Heart left ventricle (tissue), 13 donors: ENCODE data around the gene CALCOCO1.

ENCODE experiments used
- POLR2A ChIP-seq, 2 donors: fragments of 450-650 bp; IDR thresholded peaks; one replicate each; pipeline ENCODE4 v1.6.1; 2017; ENCODE audit warnings: antibody characterized with exemption in 2 of 2, mild to moderate bottlenecking in 2 of 2, moderate library complexity in 2 of 2
- TF ChIP-seq, protein P1 (sequence below), 12 donors: fragments of 200-600 bp; sonication (generic) in 4 of 12; IDR thresholded peaks; one replicate each; pipeline versions ENCODE4 v1.5.0 to v1.8.0; 2018 to 2022; ENCODE audit warnings: antibody characterized with exemption in 12 of 12, mild to moderate bottlenecking in 5 of 12
- donor health status: ischemic (EF 13 %, LVEDD 7.1; RV severe dilation, severe dysfunction).
- donor health status: DM: no; HTN: yes; CAD: no.
- donor health status: DM: no; HTN: no; CAD: no.
- donor health status: ischemic (EF 25% LVEDD 6.9; RV normal size, moderate dysfunction).
- donor health status: ischemic (EF 25% LVEDD 5.7; RV mildly dilated, moderate dysfunction).
- donor health status: ischemic (EF 35%, LVEDD 5.7; RV mildly dilated, moderate dysfunction).
- donor health status: nonischemic (EF 11% LVEDD 7.7; RV severe dilation, severe dysfunction).
- donor health status: DM: yes; HTN: yes; CAD: no.
- donor health status: PGD.
- donor health status: ischemic (EF 29% LVEDD 5.4; RV normal size, mild dysfunction).
- donor health status: nonischemic (EF 23%, LVEDD 6.1; RV moderate dilation, normal function).

DNA sequence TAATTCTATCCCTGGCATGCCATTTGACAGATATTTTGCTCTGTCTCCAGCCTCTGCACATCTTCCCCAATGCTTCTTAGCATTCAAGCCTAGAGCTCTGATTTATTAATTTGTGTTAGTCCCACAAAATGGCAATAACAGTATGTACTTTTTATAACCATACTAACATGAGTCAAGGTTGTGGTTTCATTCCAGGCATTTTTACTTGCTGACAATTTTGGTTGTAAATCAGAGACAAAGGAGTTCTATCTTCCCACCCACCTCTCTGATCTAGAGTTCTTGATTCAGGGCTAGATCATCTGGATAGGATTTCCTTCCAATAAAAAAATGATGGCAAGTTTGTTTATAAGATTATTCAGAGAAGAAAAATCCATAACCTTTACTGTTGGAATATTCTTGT is 43.0 kb upstream of the CALCOCO1 start:
- TF ChIP-seq, protein P1, sequence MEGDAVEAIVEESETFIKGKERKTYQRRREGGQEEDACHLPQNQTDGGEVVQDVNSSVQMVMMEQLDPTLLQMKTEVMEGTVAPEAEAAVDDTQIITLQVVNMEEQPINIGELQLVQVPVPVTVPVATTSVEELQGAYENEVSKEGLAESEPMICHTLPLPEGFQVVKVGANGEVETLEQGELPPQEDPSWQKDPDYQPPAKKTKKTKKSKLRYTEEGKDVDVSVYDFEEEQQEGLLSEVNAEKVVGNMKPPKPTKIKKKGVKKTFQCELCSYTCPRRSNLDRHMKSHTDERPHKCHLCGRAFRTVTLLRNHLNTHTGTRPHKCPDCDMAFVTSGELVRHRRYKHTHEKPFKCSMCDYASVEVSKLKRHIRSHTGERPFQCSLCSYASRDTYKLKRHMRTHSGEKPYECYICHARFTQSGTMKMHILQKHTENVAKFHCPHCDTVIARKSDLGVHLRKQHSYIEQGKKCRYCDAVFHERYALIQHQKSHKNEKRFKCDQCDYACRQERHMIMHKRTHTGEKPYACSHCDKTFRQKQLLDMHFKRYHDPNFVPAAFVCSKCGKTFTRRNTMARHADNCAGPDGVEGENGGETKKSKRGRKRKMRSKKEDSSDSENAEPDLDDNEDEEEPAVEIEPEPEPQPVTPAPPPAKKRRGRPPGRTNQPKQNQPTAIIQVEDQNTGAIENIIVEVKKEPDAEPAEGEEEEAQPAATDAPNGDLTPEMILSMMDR (IDR thresholded peaks at IDR 0.05), result no peak
- TF ChIP-seq POLR2A (IDR thresholded peaks at IDR 0.05), result no peak
